ENCODE results near the gene ENKUR. TPM values are rescaled to one million over a fixed set of nuclear protein-coding genes. Genes with fewer than 3 reads are reported as not detected.

Gene ENKUR
- total and polyA plus RNA-seq, 2 experiments from 2014 or later = 0.44 TPM; not detected in 1

DNA sequence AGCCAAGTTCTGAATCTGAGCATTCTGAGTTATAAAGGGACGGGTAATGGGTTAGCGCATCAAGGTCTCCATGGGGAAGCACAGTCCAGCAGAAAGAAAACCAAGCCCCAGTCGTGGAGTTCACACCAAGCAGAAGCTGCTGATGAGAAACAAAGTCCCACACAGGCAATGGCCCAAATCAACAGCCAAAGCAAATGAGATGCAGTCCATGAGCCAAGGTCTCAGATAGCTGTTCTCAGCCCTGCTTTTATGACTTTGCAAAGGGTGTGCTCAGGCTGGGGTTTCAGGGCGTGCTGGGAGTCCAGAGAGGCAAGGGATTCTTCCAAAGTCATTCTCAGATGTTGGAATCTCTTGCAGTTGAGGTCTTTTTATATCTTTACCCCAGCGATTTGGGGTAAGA lies 32.5 kb upstream of the ENKUR start:
- TF ChIP-seq, protein P1, sequence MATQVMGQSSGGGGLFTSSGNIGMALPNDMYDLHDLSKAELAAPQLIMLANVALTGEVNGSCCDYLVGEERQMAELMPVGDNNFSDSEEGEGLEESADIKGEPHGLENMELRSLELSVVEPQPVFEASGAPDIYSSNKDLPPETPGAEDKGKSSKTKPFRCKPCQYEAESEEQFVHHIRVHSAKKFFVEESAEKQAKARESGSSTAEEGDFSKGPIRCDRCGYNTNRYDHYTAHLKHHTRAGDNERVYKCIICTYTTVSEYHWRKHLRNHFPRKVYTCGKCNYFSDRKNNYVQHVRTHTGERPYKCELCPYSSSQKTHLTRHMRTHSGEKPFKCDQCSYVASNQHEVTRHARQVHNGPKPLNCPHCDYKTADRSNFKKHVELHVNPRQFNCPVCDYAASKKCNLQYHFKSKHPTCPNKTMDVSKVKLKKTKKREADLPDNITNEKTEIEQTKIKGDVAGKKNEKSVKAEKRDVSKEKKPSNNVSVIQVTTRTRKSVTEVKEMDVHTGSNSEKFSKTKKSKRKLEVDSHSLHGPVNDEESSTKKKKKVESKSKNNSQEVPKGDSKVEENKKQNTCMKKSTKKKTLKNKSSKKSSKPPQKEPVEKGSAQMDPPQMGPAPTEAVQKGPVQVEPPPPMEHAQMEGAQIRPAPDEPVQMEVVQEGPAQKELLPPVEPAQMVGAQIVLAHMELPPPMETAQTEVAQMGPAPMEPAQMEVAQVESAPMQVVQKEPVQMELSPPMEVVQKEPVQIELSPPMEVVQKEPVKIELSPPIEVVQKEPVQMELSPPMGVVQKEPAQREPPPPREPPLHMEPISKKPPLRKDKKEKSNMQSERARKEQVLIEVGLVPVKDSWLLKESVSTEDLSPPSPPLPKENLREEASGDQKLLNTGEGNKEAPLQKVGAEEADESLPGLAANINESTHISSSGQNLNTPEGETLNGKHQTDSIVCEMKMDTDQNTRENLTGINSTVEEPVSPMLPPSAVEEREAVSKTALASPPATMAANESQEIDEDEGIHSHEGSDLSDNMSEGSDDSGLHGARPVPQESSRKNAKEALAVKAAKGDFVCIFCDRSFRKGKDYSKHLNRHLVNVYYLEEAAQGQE (IDR thresholded peaks at IDR 0.05; ENCODE audit: unreplicated experiment) = no peak
- TF ChIP-seq EZH2phosphoT487 (IDR thresholded peaks at IDR 0.05; ENCODE audit: unreplicated experiment) = no peak
- Histone ChIP-seq H3K79me2 (replicated peaks; ENCODE audit: insufficient read depth) (no peaks in the 10 kb centered on the region), H3K36me3 (ENCODE audit: insufficient read depth) (no peaks in the 10 kb centered on the region), H2AFZ (no peak overlapping the region), H3K4me3 (no peak overlapping the region), H3K27ac (ENCODE audit: low read depth) (no peak overlapping the region), H3K4me2 (no peak overlapping the region), H4K20me1 (replicated peaks; ENCODE audit: insufficient read depth) (no peaks in the 10 kb centered on the region), H3K4me1 (ENCODE audit: insufficient read depth) (no peaks in the 10 kb centered on the region), H3F3A (replicated peaks; ENCODE audit: low read depth) (no peaks in the 10 kb centered on the region), H3K9me2 (ENCODE audit: insufficient read depth) (no peaks in the 10 kb centered on the region; the same call in 1 of the 2 replicates), H3K27me3 (ENCODE audit: insufficient read depth) (no peaks in the 10 kb centered on the region)
- no peaks in the 10 kb centered on the region; the same call in 2 of the 3 replicates for H3K36me3 Mint-ChIP-seq (ENCODE audit: low read depth)
- no peaks in the 10 kb centered on the region; the same call in 2 of the 3 replicates for H3K9me3 Mint-ChIP-seq
- H3K27ac Mint-ChIP-seq = no peak overlapping the region
- H3K4me1 Mint-ChIP-seq = no peaks in the 10 kb centered on the region
- ATAC-seq = no peak
- H3K4me3 Mint-ChIP-seq = no peak overlapping the region
- no peak for DNase-seq (ENCODE audit: low spot score)
- no peaks in the 10 kb centered on the region for H3K27me3 Mint-ChIP-seq (ENCODE audit: insufficient read depth, low read depth, poor library complexity)

DNA sequence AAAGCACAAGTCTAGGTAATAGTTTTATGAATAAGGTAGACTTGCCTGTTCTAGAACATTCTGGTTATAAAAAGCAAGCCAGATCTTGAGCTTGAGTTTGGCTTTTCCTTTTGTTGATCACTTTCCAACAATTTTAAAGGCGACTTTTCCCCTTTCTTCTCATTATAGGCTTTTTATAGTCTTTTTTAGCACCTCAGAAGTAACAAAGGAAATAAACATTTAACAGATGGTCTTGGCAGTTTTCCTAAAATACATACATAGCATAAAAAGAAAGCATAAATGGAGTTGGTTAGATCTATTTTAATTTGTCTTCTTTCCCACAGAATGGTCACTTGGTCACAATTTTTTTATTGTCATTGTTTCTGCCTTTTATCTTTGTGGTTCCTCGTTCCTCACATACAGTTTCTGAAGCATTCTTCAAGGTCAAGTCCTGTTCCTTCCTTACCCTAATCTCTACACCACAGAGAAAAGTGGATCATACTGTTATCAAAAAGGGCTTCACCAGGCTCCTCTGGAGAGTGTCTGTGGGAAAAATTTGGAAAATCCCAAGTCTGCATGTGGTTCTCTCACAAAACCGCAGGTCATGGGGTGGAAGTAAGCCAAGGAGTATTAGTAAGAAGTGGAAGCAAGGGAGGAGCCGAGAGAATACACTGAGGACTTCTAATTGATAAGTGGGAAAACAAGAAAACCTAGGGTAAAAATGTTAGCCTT lies 31.8 kb upstream of the ENKUR start:
- no peak overlapping the region for H2AFZ ChIP-seq
- H3K36me3 ChIP-seq (ENCODE audit: insufficient read depth) = no peaks in the 10 kb centered on the region
- H3K27ac ChIP-seq (ENCODE audit: low read depth) = no peak overlapping the region
- Mint-ChIP-seq H3K9me3 (no peaks in the 10 kb centered on the region; the same call in 2 of the 3 replicates), H3K4me1 (no peaks in the 10 kb centered on the region), H3K27ac (no peak overlapping the region), H3K4me3 (no peak overlapping the region), H3K27me3 (ENCODE audit: insufficient read depth, low read depth, poor library complexity) (no peaks in the 10 kb centered on the region), H3K36me3 (ENCODE audit: low read depth) (no peaks in the 10 kb centered on the region; the same call in 2 of the 3 replicates)
- H4K20me1 ChIP-seq (replicated peaks; ENCODE audit: insufficient read depth) = no peaks in the 10 kb centered on the region
- no peak overlapping the region for H3K4me2 ChIP-seq
- TF ChIP-seq NANOG (IDR thresholded peaks at IDR 0.05; ENCODE audit: borderline replicate concordance) (no peak), STAT1 (IDR thresholded peaks at IDR 0.05; ENCODE audit: unreplicated experiment) (no peak), ZNF114 (CRISPR knock-in tag; IDR thresholded peaks at IDR 0.05) (no peak), ZNF331 (CRISPR knock-in tag; IDR thresholded peaks at IDR 0.05; ENCODE audit: low read depth) (no peak)
- TF ChIP-seq, protein P2, sequence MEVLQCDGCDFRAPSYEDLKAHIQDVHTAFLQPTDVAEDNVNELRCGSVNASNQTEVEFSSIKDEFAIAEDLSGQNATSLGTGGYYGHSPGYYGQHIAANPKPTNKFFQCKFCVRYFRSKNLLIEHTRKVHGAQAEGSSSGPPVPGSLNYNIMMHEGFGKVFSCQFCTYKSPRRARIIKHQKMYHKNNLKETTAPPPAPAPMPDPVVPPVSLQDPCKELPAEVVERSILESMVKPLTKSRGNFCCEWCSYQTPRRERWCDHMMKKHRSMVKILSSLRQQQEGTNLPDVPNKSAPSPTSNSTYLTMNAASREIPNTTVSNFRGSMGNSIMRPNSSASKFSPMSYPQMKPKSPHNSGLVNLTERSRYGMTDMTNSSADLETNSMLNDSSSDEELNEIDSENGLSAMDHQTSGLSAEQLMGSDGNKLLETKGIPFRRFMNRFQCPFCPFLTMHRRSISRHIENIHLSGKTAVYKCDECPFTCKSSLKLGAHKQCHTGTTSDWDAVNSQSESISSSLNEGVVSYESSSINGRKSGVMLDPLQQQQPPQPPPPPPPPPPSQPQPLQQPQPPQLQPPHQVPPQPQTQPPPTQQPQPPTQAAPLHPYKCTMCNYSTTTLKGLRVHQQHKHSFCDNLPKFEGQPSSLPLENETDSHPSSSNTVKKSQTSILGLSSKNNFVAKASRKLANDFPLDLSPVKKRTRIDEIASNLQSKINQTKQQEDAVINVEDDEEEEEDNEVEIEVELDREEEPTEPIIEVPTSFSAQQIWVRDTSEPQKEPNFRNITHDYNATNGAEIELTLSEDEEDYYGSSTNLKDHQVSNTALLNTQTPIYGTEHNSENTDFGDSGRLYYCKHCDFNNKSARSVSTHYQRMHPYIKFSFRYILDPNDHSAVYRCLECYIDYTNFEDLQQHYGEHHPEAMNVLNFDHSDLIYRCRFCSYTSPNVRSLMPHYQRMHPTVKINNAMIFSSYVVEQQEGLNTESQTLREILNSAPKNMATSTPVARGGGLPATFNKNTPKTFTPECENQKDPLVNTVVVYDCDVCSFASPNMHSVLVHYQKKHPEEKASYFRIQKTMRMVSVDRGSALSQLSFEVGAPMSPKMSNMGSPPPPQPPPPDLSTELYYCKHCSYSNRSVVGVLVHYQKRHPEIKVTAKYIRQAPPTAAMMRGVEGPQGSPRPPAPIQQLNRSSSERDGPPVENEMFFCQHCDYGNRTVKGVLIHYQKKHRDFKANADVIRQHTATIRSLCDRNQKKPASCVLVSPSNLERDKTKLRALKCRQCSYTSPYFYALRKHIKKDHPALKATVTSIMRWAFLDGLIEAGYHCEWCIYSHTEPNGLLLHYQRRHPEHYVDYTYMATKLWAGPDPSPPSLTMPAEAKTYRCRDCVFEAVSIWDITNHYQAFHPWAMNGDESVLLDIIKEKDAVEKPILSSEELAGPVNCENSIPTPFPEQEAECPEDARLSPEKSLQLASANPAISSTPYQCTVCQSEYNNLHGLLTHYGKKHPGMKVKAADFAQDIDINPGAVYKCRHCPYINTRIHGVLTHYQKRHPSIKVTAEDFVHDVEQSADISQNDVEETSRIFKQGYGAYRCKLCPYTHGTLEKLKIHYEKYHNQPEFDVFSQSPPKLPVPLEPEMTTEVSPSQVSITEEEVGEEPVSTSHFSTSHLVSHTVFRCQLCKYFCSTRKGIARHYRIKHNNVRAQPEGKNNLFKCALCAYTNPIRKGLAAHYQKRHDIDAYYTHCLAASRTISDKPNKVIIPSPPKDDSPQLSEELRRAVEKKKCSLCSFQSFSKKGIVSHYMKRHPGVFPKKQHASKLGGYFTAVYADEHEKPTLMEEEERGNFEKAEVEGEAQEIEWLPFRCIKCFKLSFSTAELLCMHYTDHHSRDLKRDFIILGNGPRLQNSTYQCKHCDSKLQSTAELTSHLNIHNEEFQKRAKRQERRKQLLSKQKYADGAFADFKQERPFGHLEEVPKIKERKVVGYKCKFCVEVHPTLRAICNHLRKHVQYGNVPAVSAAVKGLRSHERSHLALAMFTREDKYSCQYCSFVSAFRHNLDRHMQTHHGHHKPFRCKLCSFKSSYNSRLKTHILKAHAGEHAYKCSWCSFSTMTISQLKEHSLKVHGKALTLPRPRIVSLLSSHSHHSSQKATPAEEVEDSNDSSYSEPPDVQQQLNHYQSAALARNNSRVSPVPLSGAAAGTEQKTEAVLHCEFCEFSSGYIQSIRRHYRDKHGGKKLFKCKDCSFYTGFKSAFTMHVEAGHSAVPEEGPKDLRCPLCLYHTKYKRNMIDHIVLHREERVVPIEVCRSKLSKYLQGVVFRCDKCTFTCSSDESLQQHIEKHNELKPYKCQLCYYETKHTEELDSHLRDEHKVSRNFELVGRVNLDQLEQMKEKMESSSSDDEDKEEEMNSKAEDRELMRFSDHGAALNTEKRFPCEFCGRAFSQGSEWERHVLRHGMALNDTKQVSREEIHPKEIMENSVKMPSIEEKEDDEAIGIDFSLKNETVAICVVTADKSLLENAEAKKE (CRISPR knock-in tag; IDR thresholded peaks at IDR 0.05) = no peak
- ATAC-seq = no peak
- H3F3A ChIP-seq (replicated peaks; ENCODE audit: low read depth) = no peaks in the 10 kb centered on the region
- H3K9me2 ChIP-seq (ENCODE audit: insufficient read depth) = no peaks in the 10 kb centered on the region; the same call in 1 of the 2 replicates
- H3K4me1 ChIP-seq (ENCODE audit: insufficient read depth) = no peaks in the 10 kb centered on the region
- H3K27me3 ChIP-seq (ENCODE audit: insufficient read depth) = no peaks in the 10 kb centered on the region
- no peak overlapping the region for H3K4me3 ChIP-seq
- no peaks in the 10 kb centered on the region for H3K79me2 ChIP-seq (replicated peaks; ENCODE audit: insufficient read depth)
- no peak for DNase-seq (ENCODE audit: low spot score)

Data from GM23338 (cell line).